Placental epithelial cell (primary cell): Measurements from ENCODE around the gene CEP76. TPM values are rescaled to one million over a fixed set of nuclear protein-coding genes. Genes with fewer than 3 reads are reported as not detected.

ENCODE experiments used
- total RNA-seq: library from RNA; depleted of rRNA; stranded (reverse); fragments of >200 nt; gene quantifications from 2 replicates; pipeline ENCODE4 v1.2.3, GENCODE V29; 2012

Gene CEP76, protein sequence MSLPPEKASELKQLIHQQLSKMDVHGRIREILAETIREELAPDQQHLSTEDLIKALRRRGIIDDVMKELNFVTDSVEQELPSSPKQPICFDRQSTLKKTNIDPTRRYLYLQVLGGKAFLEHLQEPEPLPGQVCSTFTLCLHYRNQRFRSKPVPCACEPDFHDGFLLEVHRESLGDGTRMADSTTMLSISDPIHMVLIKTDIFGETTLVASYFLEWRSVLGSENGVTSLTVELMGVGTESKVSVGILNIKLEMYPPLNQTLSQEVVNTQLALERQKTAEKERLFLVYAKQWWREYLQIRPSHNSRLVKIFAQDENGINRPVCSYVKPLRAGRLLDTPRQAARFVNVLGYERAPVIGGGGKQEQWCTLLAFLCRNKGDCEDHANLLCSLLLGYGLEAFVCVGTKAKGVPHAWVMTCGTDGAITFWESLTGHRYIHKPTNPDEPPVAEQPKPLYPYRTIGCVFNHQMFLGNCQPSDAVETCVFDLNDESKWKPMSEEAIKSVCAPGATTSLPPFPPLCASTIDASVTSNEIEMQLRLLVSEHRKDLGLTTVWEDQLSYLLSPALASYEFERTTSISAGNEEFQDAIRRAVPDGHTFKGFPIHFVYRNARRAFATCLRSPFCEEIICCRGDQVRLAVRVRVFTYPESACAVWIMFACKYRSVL
- total RNA-seq = 3.9 and 4.9 TPM in 2 replicates

DNA sequence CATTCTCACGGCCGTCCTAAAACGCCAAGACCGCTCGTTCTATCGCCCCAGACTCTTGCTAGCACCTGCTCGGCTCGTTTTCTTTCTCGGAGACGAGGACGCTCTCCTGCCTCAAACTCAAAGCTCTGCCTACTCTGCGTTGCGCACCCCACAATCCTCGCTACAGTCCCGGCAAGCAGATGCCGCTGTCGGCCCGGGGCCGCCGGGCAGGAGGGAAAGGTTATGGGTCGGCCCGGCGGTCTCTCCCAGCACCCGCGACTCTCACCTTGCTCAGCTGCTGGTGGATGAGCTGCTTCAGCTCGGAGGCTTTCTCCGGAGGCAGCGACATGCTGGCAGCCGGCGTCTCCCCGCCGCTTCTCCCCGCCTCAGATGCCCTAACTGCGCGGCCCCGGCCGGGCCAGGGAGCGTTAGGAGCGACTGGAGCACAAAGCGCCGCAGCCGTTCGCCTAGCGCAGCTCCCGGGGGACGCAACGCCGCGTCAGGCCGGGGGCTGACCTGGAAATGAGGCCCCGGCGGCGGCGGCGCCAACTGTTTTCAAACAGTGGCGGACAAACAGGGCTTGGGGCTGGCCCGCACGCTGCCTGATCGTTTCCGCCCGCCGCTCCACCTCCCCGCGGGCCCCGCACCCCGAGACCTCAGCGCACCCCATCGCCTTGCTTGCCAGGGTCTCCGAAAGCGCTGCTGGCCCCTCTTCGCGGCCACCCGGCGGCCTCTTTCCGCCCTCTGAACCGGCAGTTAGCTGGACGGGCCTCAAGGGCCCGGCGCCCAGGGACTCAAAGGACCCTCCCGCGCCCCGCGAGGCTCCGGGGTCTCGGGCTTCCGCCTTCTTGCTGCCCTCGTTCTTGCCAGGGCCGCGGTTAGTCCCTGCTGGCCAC is at the start of gene CEP76, which contains the start of gene PSMG2:
TSS of gene CEP76 (minus strand) at position 503 of the 875 bp plus-strand sequence. CDS start at position 328, 175 bp downstream.
TSS of gene PSMG2 (plus strand) at position 822 of the 875 bp plus-strand sequence. CDS start 66 bp downstream, outside the sequence.

DNA sequence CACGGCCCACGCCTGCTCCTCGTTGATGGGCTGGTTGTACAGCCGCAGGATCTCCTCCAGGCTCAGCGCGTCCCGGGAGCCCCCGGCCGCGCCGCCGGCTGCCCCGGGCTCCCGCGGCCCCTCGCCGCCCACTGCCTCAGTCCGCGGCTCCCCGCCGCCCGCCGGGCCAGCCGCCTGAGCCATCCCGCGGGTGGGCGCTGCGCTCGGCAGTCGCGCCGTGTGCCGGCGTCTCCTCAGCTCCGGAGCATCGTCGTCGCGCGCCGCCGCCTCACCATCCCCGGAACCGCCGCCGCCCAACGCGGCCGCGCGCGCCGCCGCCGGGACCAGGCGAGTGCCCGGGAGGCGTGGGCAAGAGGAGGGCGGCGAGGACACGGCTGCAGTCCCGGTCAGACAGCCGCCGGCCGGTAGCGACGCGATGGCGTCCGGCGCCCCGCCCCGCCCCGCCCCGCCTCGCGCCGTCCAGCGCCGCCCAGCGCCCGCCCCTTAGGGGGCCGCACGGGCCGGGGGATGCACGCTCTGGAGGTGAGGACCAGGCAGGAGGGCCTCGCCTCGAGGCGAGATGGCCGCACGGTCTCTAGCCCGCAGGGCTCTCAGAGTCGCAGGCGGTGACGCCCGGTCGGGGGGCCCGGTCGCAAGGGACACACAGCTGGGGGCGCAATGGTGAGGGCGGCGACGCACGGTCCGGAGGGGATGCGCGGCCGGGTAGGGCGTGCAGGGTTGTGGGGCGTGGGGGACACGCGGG is 44.7 kb downstream of the CEP76 start, which contains the start of gene SPIRE1:
TSS of gene SPIRE1 (minus strand) at position 424 of the 742 bp plus-strand sequence. CDS start at position 183, 241 bp downstream.

Other genes starting within 250 kb of the CEP76 start
- 15.7 and 19.2 TPM in 2 replicates for gene SPIRE1, start 44.6 kb downstream of the CEP76 start, total RNA-seq
- 71.7 and 81.3 TPM in 2 replicates for gene PSMG2, start 319 bp upstream of the CEP76 start, total RNA-seq
- 21.1 and 24.7 TPM in 2 replicates for gene PTPN2, start 181.5 kb upstream of the CEP76 start, total RNA-seq
- 10.2 and 28.5 TPM in 2 replicates for gene SEH1L, start 245.3 kb upstream of the CEP76 start, total RNA-seq